DOHH2 (cell line): ENCODE results near the gene STX18.

ENCODE experiments used
- H3F3A ChIP-seq: fragments of 200-600 bp; sonication (generic), shearing (Covaris generic); 2 replicates; pipeline ENCODE4 v1.6.0; 2016; ENCODE audit warnings: antibody characterized with exemption, mild to moderate bottlenecking; ENCODE audit not compliant: control insufficient read depth, insufficient read depth
- H3K27ac ChIP-seq: fragments of 200-600 bp; sonication (generic); 2 replicates; pipeline ENCODE4 v1.5.1; 2014; ENCODE audit warnings: low read depth, mild to moderate bottlenecking, low read length, moderate library complexity
- H3K27me3 ChIP-seq: fragments of 200-600 bp; sonication (generic); 2 replicates; pipeline ENCODE4 v1.6.1; 2014; ENCODE audit warnings: mild to moderate bottlenecking, low read length, mixed read lengths; ENCODE audit not compliant: control insufficient read depth
- H3K36me3 ChIP-seq: fragments of 200-600 bp; sonication (generic); 2 replicates; pipeline ENCODE4 v1.6.1; 2014; ENCODE audit warnings: mild to moderate bottlenecking, low read length, moderate library complexity, mixed read lengths; ENCODE audit not compliant: control insufficient read depth
- H3K4me1 ChIP-seq: fragments of 200-600 bp; sonication (generic); 2 replicates; pipeline ENCODE4 v1.6.1; 2014; ENCODE audit warnings: mild to moderate bottlenecking, low read length, mixed read lengths; ENCODE audit not compliant: control insufficient read depth
- H3K4me2 ChIP-seq: fragments of 200-600 bp; sonication (generic); 2 replicates; pipeline ENCODE4 v1.6.0; 2014; ENCODE audit warnings: mild to moderate bottlenecking, low read length, moderate library complexity
- H3K4me3 ChIP-seq: fragments of 200-600 bp; sonication (generic); 2 replicates; pipeline ENCODE4 v1.5.1; 2014; ENCODE audit warnings: mild to moderate bottlenecking, low read length, mixed read lengths
- H3K79me2 ChIP-seq: fragments of 200-600 bp; sonication (generic); 2 replicates; pipeline ENCODE4 v1.6.1; 2014; ENCODE audit warnings: mild to moderate bottlenecking, low read length, mixed read lengths; ENCODE audit not compliant: control insufficient read depth
- H3K9me2 ChIP-seq: fragments of 200-600 bp; sonication (generic); replicated peaks from 2 replicates; pipeline ENCODE4 v1.6.1; 2014; ENCODE audit warnings: mild to moderate bottlenecking, low read length, mixed read lengths; ENCODE audit not compliant: control insufficient read depth
- H3K9me3 ChIP-seq: fragments of 200-600 bp; sonication (generic); 2 replicates; pipeline ENCODE4 v1.6.1; 2014; ENCODE audit warnings: antibody characterized with exemption, low read length, mixed read lengths; ENCODE audit not compliant: control insufficient read depth, insufficient read depth
- H4K20me1 ChIP-seq: fragments of 200-600 bp; sonication (generic); 2 replicates; pipeline ENCODE4 v1.6.0; 2014; ENCODE audit warnings: low read depth, mild to moderate bottlenecking, antibody characterized with exemption, low read length, moderate library complexity; ENCODE audit not compliant: control insufficient read depth, insufficient read depth
- EZH2phosphoT487 ChIP-seq: fragments of 200-600 bp; sonication (generic); IDR thresholded peaks from 2 replicates; pipeline ENCODE4 v1.6.1; 2017; ENCODE audit warnings: borderline replicate concordance, mild to moderate bottlenecking, antibody characterized with exemption, low read length, moderate library complexity, mixed read lengths
- TF ChIP-seq, protein P1 (sequence below): fragments of 200-600 bp; sonication (generic); IDR thresholded peaks from one replicate; pipeline ENCODE4 v1.5.1; 2014; ENCODE audit warnings: antibody characterized with exemption, mild to moderate bottlenecking, low read depth, low read length; ENCODE audit not compliant: poor library complexity, severe bottlenecking

Gene STX18

GRCh38 chr4:4415107-4415805 lies 126.6 kb downstream of the STX18 start:
- no peak for TF ChIP-seq EZH2phosphoT487
- TF ChIP-seq, protein P1, sequence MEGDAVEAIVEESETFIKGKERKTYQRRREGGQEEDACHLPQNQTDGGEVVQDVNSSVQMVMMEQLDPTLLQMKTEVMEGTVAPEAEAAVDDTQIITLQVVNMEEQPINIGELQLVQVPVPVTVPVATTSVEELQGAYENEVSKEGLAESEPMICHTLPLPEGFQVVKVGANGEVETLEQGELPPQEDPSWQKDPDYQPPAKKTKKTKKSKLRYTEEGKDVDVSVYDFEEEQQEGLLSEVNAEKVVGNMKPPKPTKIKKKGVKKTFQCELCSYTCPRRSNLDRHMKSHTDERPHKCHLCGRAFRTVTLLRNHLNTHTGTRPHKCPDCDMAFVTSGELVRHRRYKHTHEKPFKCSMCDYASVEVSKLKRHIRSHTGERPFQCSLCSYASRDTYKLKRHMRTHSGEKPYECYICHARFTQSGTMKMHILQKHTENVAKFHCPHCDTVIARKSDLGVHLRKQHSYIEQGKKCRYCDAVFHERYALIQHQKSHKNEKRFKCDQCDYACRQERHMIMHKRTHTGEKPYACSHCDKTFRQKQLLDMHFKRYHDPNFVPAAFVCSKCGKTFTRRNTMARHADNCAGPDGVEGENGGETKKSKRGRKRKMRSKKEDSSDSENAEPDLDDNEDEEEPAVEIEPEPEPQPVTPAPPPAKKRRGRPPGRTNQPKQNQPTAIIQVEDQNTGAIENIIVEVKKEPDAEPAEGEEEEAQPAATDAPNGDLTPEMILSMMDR, result no peak
- Histone ChIP-seq H3K4me2 (no peak overlapping the region), H3K36me3 (peaks cover 9% of the 10 kb centered on the region; the same call in 1 of the 2 replicates), H3K9me2 (no peaks in the 10 kb centered on the region), H3K4me1 (no peaks in the 10 kb centered on the region), H4K20me1 (no peaks in the 10 kb centered on the region), H3K27ac (no peak overlapping the region), H3K9me3 (no peaks in the 10 kb centered on the region), H3K79me2 (no peaks in the 10 kb centered on the region), H3K4me3 (no peak overlapping the region), H3F3A (no peaks in the 10 kb centered on the region), H3K27me3 (no peaks in the 10 kb centered on the region)

GRCh38 chr4:4413806-4414205 lies 128.0 kb downstream of the STX18 start:
- H3K79me2 ChIP-seq, result no peaks in the 10 kb centered on the region
- TF ChIP-seq EZH2phosphoT487, result no peak
- TF ChIP-seq, protein P1, result no peak

DNA sequence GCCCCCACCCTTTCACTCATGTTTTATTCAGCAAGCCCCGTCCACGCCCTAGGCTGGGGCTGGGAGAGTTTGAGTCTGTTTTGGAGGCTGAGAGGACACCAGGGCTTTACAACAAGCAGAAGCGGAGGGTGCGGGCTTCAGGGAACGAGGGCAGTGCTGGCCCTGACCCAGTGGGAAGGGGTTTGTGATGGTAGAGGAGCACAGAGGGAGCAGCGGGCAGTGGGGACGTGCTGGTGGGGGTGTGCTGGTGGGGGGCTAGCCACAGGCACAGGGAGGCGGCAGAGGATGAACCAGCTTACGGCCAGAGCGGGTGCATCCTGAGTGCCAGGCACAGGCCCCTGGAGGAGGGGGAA lies 128.5 kb downstream of the STX18 start:
- no peaks in the 10 kb centered on the region for H3K9me2 ChIP-seq
- no peaks in the 10 kb centered on the region for H3K4me1 ChIP-seq
- H3K27me3 ChIP-seq, result no peaks in the 10 kb centered on the region
- no peak overlapping the region for H3K4me2 ChIP-seq
- H3K36me3 ChIP-seq, result no peaks in the 10 kb centered on the region
- H3K4me3 ChIP-seq, result no peak overlapping the region
- H3K79me2 ChIP-seq, result no peaks in the 10 kb centered on the region
- TF ChIP-seq, protein P1, result no peak
- TF ChIP-seq EZH2phosphoT487, result no peak
- H4K20me1 ChIP-seq, result no peaks in the 10 kb centered on the region
- H3F3A ChIP-seq, result no peaks in the 10 kb centered on the region
- H3K27ac ChIP-seq, result no peak overlapping the region
- no peaks in the 10 kb centered on the region for H3K9me3 ChIP-seq

More at GRCh38 chr4:4413806-4414205, 128.0 kb downstream of the STX18 start:
- Histone ChIP-seq H3K27me3 (no peaks in the 10 kb centered on the region), H3K27ac (no peak overlapping the region), H3F3A (no peaks in the 10 kb centered on the region), H3K9me3 (no peaks in the 10 kb centered on the region), H3K4me2 (no peak overlapping the region), H3K9me2 (no peaks in the 10 kb centered on the region), H3K4me3 (no peak overlapping the region), H3K4me1 (no peaks in the 10 kb centered on the region), H3K36me3 (no peaks in the 10 kb centered on the region), H4K20me1 (no peaks in the 10 kb centered on the region)
